ENCODE measurements around the gene SLC25A10.
A peak's percentile ranks its signal among the peaks of the same experiment; 100 is the strongest.

The SLC25A10 gene

DNA sequence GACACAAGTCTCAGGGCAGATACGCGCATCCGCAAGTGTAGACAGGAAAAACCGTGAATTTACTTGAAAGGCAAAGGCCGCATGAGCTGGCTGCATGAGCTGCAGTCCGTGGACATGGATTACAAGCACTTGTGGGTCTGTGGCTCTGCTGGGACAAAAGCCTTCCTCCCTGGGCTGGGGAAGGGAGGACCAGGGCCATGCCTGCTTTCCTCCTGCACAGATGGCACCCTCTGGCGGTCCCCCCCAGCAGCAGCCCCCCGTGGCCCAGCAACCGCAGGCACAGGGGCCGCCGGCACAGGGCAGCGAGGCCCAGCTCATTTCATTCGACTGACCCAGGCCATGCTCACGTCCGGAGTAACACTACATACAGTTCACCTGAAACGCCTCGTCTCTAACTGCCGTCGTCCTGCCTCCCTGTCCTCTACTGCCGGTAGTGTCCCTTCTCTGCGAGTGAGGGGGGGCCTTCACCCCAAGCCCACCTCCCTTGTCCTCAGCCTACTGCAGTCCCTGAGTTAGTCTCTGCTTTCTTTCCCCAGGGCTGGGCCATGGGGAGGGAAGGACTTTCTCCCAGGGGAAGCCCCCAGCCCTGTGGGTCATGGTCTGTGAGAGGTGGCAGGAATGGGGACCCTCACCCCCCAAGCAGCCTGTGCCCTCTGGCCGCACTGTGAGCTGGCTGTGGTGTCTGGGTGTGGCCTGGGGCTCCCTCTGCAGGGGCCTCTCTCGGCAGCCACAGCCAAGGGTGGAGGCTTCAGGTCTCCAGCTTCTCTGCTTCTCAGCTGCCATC, 10.6 kb upstream of the SLC25A10 start:
- Histone ChIP-seq H3K27ac (ENCODE audit: low read depth, low read length) (no peak overlapping the region), H3K9me3 (ENCODE audit: low read length) (no peaks in the 10 kb centered on the region), H3K9ac (ENCODE audit: low read length) (peak overlapping the region; percentile 99), H3K36me3 (ENCODE audit: insufficient read depth, low read length) (peaks cover 38% of the 10 kb centered on the region), H3K27me3 (ENCODE audit: control insufficient read depth in 1 of 2, insufficient read depth in 2 of 2, low read length in 2 of 2) (no peaks in the 10 kb centered on the region), H3K4me1 (ENCODE audit: insufficient read depth, low read length) (peaks cover 22% of the 10 kb centered on the region), H3K4me3 (ENCODE audit: low read depth in 1 of 2, low read length in 2 of 2) (peak overlapping the region in 1 of 2 donors; percentile 95)

DNA sequence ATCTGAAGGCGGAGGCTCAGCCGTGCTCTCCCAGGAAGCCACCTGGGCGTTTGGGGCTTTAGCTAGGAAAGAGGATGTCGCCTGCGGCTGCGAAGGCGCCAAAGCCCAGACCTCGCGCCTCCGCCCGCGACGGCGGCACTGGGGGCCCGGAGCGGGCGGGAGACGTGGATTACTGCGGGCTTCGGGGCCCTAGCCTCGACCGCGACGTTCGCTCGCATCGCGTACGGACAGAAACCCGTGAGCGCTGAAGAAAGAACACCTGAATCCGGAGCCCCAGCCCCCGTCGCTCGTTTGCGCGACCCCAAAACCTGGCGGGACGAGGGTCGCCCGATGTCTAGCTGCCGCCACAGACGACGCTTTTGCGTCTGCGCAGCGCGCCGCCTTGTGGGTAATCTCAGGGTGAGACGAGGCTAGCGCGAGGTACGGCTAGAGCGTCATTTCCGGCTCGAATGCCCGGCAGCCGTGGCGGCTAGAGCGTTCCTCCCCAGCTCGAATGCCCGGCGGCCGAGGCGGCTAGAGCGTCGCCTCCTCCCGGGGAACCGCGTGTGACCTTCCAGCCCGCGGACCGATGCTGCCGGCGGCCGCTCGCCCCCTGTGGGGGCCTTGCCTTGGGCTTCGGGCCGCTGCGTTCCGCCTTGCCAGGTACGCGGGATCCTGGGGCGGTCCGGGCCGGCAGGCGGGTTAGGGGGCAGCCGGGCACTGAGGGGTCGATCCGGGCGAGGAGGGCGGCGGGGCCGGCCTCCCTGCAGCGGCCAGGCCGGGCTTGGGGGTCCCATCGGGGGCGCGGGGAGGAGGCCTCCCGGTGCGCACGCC, 8.9 kb upstream of the SLC25A10 start, which contains the start of gene MRPL12:
TSS of gene MRPL12 (plus strand) at position 434 of the 813 bp plus-strand sequence. CDS start at position 569, 135 bp downstream.
- Histone ChIP-seq H3K4me1 (ENCODE audit: insufficient read depth, low read length) (peaks cover 22% of the 10 kb centered on the region), H3K27me3 (ENCODE audit: control insufficient read depth in 1 of 2, insufficient read depth in 2 of 2, low read length in 2 of 2) (no peaks in the 10 kb centered on the region), H3K27ac (ENCODE audit: low read depth, low read length) (peak within 1 kb of the TSS; percentile 89), H3K4me3 (ENCODE audit: low read depth in 1 of 2, low read length in 2 of 2) (peak within 1 kb of the TSS; percentile 95 to 99), H3K9me3 (ENCODE audit: low read length) (no peaks in the 10 kb centered on the region), H3K9ac (ENCODE audit: low read length) (peak within 1 kb of the TSS; percentile 99), H3K36me3 (ENCODE audit: insufficient read depth, low read length) (peaks cover 27% of the 10 kb centered on the region)

GRCh38 chr17:81703747-81704654, 8.1 kb upstream of the SLC25A10 start:
- Histone ChIP-seq H3K4me3 (ENCODE audit: low read depth in 1 of 2, low read length in 2 of 2) (peak overlapping the region; percentile 95 to 99), H3K27ac (ENCODE audit: low read depth, low read length) (peak overlapping the region; percentile 89), H3K4me1 (ENCODE audit: insufficient read depth, low read length) (peaks cover 22% of the 10 kb centered on the region), H3K36me3 (ENCODE audit: insufficient read depth, low read length) (peaks cover 23% of the 10 kb centered on the region), H3K27me3 (ENCODE audit: control insufficient read depth in 1 of 2, insufficient read depth in 2 of 2, low read length in 2 of 2) (no peaks in the 10 kb centered on the region), H3K9me3 (ENCODE audit: low read length) (no peaks in the 10 kb centered on the region), H3K9ac (ENCODE audit: low read length) (peak overlapping the region; percentile 71)

- H3K4me1 ChIP-seq (ENCODE audit: insufficient read depth, low read length): peaks cover 26% of the 10 kb centered on the region
- H3K27ac ChIP-seq (ENCODE audit: low read depth, low read length): no peak overlapping the region
- H3K9me3 ChIP-seq (ENCODE audit: low read length): no peaks in the 10 kb centered on the region
- no peaks in the 10 kb centered on the region for H3K27me3 ChIP-seq (ENCODE audit: control insufficient read depth in 1 of 2, insufficient read depth in 2 of 2, low read length in 2 of 2)
- no peak overlapping the region for H3K4me3 ChIP-seq (ENCODE audit: low read depth in 1 of 2, low read length in 2 of 2)
- peaks cover 23% of the 10 kb centered on the region for H3K36me3 ChIP-seq (ENCODE audit: insufficient read depth, low read length)
- no peak overlapping the region for H3K9ac ChIP-seq (ENCODE audit: low read length)
These were observed 6.4 kb upstream of the SLC25A10 start for GRCh38 chr17:81705518-81706231.

DNA sequence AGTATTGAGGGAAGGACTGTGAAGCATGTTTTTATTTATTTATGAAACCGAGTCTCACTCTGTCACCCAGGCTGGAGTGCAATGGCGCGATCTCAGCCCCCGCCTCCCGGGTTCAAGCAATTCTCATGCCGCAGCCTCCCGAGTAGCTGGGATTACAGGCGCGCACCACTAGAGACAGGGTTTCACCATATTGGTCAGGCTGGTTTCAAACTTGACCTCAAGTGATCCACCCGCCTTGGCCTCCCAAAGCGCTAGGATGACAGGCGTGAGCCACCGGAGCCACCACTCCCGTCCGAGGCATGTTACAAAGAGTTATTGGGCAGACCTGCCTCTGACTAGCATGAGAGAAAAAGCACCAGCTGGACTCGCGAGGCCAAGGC, 5.9 kb upstream of the SLC25A10 start:
- peaks cover 31% of the 10 kb centered on the region for H3K4me1 ChIP-seq (ENCODE audit: insufficient read depth, low read length)
- H3K9ac ChIP-seq (ENCODE audit: low read length): no peak overlapping the region
- H3K9me3 ChIP-seq (ENCODE audit: low read length): no peaks in the 10 kb centered on the region
- H3K27me3 ChIP-seq (ENCODE audit: control insufficient read depth in 1 of 2, insufficient read depth in 2 of 2, low read length in 2 of 2): no peaks in the 10 kb centered on the region
- H3K27ac ChIP-seq (ENCODE audit: low read depth, low read length): no peak overlapping the region
- H3K4me3 ChIP-seq (ENCODE audit: low read depth in 1 of 2, low read length in 2 of 2): no peak overlapping the region
- peaks cover 18% of the 10 kb centered on the region for H3K36me3 ChIP-seq (ENCODE audit: insufficient read depth, low read length)

- H3K27me3 ChIP-seq (ENCODE audit: control insufficient read depth in 1 of 2, insufficient read depth in 2 of 2, low read length in 2 of 2): no peaks in the 10 kb centered on the region
- no peak overlapping the region for H3K4me3 ChIP-seq (ENCODE audit: low read depth in 1 of 2, low read length in 2 of 2)
- H3K4me1 ChIP-seq (ENCODE audit: insufficient read depth, low read length): peaks cover 26% of the 10 kb centered on the region
- H3K36me3 ChIP-seq (ENCODE audit: insufficient read depth, low read length): peaks cover 13% of the 10 kb centered on the region
- H3K27ac ChIP-seq (ENCODE audit: low read depth, low read length): no peak overlapping the region
- no peak overlapping the region for H3K9ac ChIP-seq (ENCODE audit: low read length)
- H3K9me3 ChIP-seq (ENCODE audit: low read length): no peaks in the 10 kb centered on the region
These were observed 5.1 kb upstream of the SLC25A10 start for GRCh38 chr17:81706757-81707624.

- no peaks in the 10 kb centered on the region for H3K9me3 ChIP-seq (ENCODE audit: low read length)
- peaks cover 13% of the 10 kb centered on the region for H3K36me3 ChIP-seq (ENCODE audit: insufficient read depth, low read length)
- H3K9ac ChIP-seq (ENCODE audit: low read length): no peak overlapping the region
- no peak overlapping the region for H3K27ac ChIP-seq (ENCODE audit: low read depth, low read length)
- H3K4me3 ChIP-seq (ENCODE audit: low read depth in 1 of 2, low read length in 2 of 2): no peak overlapping the region
- no peaks in the 10 kb centered on the region for H3K27me3 ChIP-seq (ENCODE audit: control insufficient read depth in 1 of 2, insufficient read depth in 2 of 2, low read length in 2 of 2)
- H3K4me1 ChIP-seq (ENCODE audit: insufficient read depth, low read length): peaks cover 24% of the 10 kb centered on the region
These were observed 4.1 kb upstream of the SLC25A10 start for GRCh38 chr17:81707725-81708646.

- no peak overlapping the region for H3K9ac ChIP-seq (ENCODE audit: low read length)
- peaks cover 31% of the 10 kb centered on the region for H3K4me1 ChIP-seq (ENCODE audit: insufficient read depth, low read length)
- H3K27ac ChIP-seq (ENCODE audit: low read depth, low read length): no peak overlapping the region
- H3K27me3 ChIP-seq (ENCODE audit: control insufficient read depth in 1 of 2, insufficient read depth in 2 of 2, low read length in 2 of 2): no peaks in the 10 kb centered on the region
- H3K36me3 ChIP-seq (ENCODE audit: insufficient read depth, low read length): peaks cover 13% of the 10 kb centered on the region
- no peaks in the 10 kb centered on the region for H3K9me3 ChIP-seq (ENCODE audit: low read length)
- H3K4me3 ChIP-seq (ENCODE audit: low read depth in 1 of 2, low read length in 2 of 2): no peak overlapping the region
These were observed 3.3 kb upstream of the SLC25A10 start for GRCh38 chr17:81708739-81709185.

GRCh38 chr17:81710514-81711308, 1.4 kb upstream of the SLC25A10 start:
- Histone ChIP-seq H3K27ac (ENCODE audit: low read depth, low read length) (no peak overlapping the region), H3K9ac (ENCODE audit: low read length) (no peak overlapping the region), H3K9me3 (ENCODE audit: low read length) (no peaks in the 10 kb centered on the region), H3K36me3 (ENCODE audit: insufficient read depth, low read length) (peaks cover 9% of the 10 kb centered on the region), H3K27me3 (ENCODE audit: control insufficient read depth in 1 of 2, insufficient read depth in 2 of 2, low read length in 2 of 2) (no peaks in the 10 kb centered on the region), H3K4me3 (ENCODE audit: low read depth in 1 of 2, low read length in 2 of 2) (peak overlapping the region in 1 of 2 donors; percentile 53), H3K4me1 (ENCODE audit: insufficient read depth, low read length) (peaks cover 23% of the 10 kb centered on the region)
